AML-193 (cell line): ENCODE measurements around the gene ALLC.

Experiments
- DNase-seq, 2 experiments: peaks; one replicate each; lab custom pipeline; 2025; lab: John Stamatoyannopoulos, UW

Gene ALLC

GRCh38 chr2:3751251-3751650, 93.3 kb downstream of the ALLC start:
- DNase-seq: no peak

DNA sequence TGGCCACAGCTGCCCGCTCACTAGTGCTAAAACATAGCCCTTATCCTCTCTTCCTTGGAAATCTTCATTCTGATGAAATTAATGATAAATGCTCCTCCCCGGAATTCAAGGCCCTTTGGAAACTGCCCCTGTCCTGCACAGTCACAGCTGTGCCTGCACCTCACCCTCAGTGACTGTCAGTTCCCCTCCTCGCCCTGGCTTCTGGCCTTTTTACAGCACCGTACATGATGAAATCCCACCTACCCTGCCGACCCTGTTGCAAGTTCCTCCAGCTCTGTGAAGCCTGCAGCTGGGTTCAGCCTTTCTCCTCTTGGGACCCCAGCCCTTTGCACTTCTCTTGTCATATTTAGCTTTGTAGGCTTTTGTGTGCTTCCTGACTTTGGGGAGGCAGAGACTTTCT, 93.8 kb downstream of the ALLC start:
- no peak for DNase-seq
